ENCODE results near the gene UIMC1. TPM values are rescaled to one million over a fixed set of nuclear protein-coding genes. Genes with fewer than 3 reads are reported as not detected.

Gene UIMC1
- total RNA-seq, 1 experiment from 2014 or later: 53.0 TPM

GRCh38 chr5:176857894-176858273 is 148.7 kb downstream of the UIMC1 start:
- no peak overlapping the region for H3K56ac ChIP-seq (ENCODE audit: insufficient read length, low read depth, low read length)
- no peak for DNase-seq
- H3T11ph ChIP-seq (ENCODE audit: low read length): no peak overlapping the region
- H4K20me1 ChIP-seq (ENCODE audit: control insufficient read depth, insufficient read depth, insufficient read length): no peaks in the 10 kb centered on the region
- no peaks in the 10 kb centered on the region for H3K9me3 ChIP-seq (ENCODE audit: control insufficient read depth, low read depth, low read length)
- no peak overlapping the region for H2BK5ac ChIP-seq (ENCODE audit: insufficient read length, low read length)
- H2BK120ac ChIP-seq (ENCODE audit: low read depth, low read length, poor library complexity, severe bottlenecking): no peak overlapping the region
- no peak overlapping the region for H4K91ac ChIP-seq (ENCODE audit: insufficient read length, low read depth, low read length)
- Mint-ChIP-seq H3K4me3 (no peak overlapping the region), H3K9me3 (no peaks in the 10 kb centered on the region), H3K27me3 (ENCODE audit: low read depth) (peaks cover 2% of the 10 kb centered on the region; the same call in 1 of the 2 replicates), H3K27ac (peak overlapping the region in 1 of 3 experiments; percentile 4; a peak in 3 of 7 replicates), H3K4me1 (peaks cover under 1 to 13% of the 10 kb centered on the region in 2 experiments), H3K36me3 (ENCODE audit: insufficient read depth in 1 of 3, low read depth in 3 of 3) (no peaks in the 10 kb centered on the region)
- no peak overlapping the region for H2AK5ac ChIP-seq (ENCODE audit: insufficient read length, low read length)
- no peak overlapping the region for H2AFZ ChIP-seq (ENCODE audit: low read length)
- no peaks in the 10 kb centered on the region for H3K79me1 ChIP-seq (ENCODE audit: insufficient read depth, low read depth, low read length, poor library complexity, severe bottlenecking)
- H3K9ac ChIP-seq (ENCODE audit: extremely low read depth, insufficient read length, low read length): no peak overlapping the region
- no peak overlapping the region for H2BK12ac ChIP-seq (ENCODE audit: insufficient read length, low read depth, low read length)
- no peaks in the 10 kb centered on the region for H3K79me2 ChIP-seq (ENCODE audit: insufficient read depth, low read length)
- no peak overlapping the region for H3K4ac ChIP-seq (ENCODE audit: low read depth, low read length)
- TF ChIP-seq, protein P1, sequence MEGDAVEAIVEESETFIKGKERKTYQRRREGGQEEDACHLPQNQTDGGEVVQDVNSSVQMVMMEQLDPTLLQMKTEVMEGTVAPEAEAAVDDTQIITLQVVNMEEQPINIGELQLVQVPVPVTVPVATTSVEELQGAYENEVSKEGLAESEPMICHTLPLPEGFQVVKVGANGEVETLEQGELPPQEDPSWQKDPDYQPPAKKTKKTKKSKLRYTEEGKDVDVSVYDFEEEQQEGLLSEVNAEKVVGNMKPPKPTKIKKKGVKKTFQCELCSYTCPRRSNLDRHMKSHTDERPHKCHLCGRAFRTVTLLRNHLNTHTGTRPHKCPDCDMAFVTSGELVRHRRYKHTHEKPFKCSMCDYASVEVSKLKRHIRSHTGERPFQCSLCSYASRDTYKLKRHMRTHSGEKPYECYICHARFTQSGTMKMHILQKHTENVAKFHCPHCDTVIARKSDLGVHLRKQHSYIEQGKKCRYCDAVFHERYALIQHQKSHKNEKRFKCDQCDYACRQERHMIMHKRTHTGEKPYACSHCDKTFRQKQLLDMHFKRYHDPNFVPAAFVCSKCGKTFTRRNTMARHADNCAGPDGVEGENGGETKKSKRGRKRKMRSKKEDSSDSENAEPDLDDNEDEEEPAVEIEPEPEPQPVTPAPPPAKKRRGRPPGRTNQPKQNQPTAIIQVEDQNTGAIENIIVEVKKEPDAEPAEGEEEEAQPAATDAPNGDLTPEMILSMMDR (conservative IDR thresholded peaks at IDR 0.05): no peak
- H3K27me3 ChIP-seq (ENCODE audit: insufficient read depth, low read length): no peaks in the 10 kb centered on the region
- no peaks in the 10 kb centered on the region for H3K23me2 ChIP-seq (ENCODE audit: insufficient read length, low read depth, low read length, poor library complexity, severe bottlenecking)
- H3K27ac ChIP-seq (ENCODE audit: insufficient read length, low read depth, low read length): no peak overlapping the region
- WGBS (ENCODE audit: extremely low coverage, insufficient read length, low lambda C conversion rate): no CpG with 5 or more reads among the region's 11 CpGs
- H3K4me2 ChIP-seq (ENCODE audit: insufficient read depth, insufficient read length, low read length): no peak overlapping the region
- no peak overlapping the region for H2BK15ac ChIP-seq (ENCODE audit: low read depth, low read length)
- no peak overlapping the region for H3K18ac ChIP-seq (ENCODE audit: insufficient read length, low read depth, low read length)
- H3K14ac ChIP-seq (ENCODE audit: insufficient read depth, low read length): no peak overlapping the region; the same call in 1 of the 2 replicates
- H2BK20ac ChIP-seq (ENCODE audit: low read depth, low read length, poor library complexity, severe bottlenecking): no peak overlapping the region
- no peak overlapping the region for H3K23ac ChIP-seq (ENCODE audit: insufficient read length, low read depth, low read length)
- peaks cover under 1% of the 10 kb centered on the region; the same call in 1 of the 2 replicates for H3K4me1 ChIP-seq (ENCODE audit: insufficient read depth, low read length)
- H4K8ac ChIP-seq (replicated peaks; ENCODE audit: insufficient read length, low read depth, low read length): no peak overlapping the region
- H4K5ac ChIP-seq (ENCODE audit: insufficient read length, low read depth, low read length): no peak overlapping the region

Measured in H9 (cell line).